SU-DHL-6 (cell line): ENCODE results near the gene TNS1.

Source experiments
- CTCF ChIP-seq: fragments of 200-600 bp; sonication (generic); IDR thresholded peaks from one replicate; pipeline ENCODE4 v1.5.1; 2017; ENCODE audit warnings: antibody characterized with exemption, mild to moderate bottlenecking, low read length, moderate library complexity; ENCODE audit not compliant: insufficient read depth, poor library complexity, severe bottlenecking
- EZH2phosphoT487 ChIP-seq: fragments of 200-600 bp; sonication (generic), shearing (Covaris generic); conservative IDR thresholded peaks from 2 replicates; pipeline ENCODE4 v1.6.1; 2018; ENCODE audit warnings: mild to moderate bottlenecking, antibody characterized with exemption, low read length, moderate library complexity, mixed read lengths

DNA sequence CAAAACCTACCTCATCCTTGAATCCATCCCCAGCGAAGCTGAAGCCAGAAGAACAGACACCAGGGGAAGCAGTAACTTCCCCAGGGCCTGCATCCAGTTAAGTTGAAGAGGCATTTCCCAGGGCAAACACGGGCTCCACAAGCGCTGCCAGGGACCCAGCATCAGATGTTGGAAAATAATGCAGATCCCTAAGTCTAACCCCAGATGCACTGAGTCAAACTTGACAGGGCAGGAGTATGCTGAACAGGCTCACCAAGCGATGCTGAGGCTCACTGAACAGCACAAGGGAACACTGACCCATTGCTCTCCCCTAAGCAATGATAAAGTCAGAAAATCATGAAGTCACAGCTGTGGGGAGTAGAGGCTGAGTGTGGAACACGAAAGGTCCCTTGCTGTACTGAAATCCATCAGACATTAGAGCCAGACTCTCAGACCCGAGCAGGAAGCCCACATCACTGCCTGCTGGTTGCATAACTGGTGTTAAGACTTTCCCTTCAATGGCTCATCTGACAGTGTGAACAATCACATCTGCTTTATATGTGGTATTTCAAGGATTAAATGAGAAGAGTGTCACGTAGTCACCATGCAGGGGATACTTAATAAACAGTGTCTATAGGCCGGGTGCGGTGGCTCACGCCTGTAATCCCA is 36.2 kb downstream of the TNS1 start:
- no peak for TF ChIP-seq CTCF
- TF ChIP-seq EZH2phosphoT487, result no peak
